Fibroblast of mammary gland (primary cell): ENCODE results near the gene CEP295NL.
"Not testable (repeated sequence)": the region's sequence is repeated elsewhere in the genome, so short reads cannot be mapped to it uniquely, and the experiment has no call there.

Experiments
- DNase-seq: peaks from one replicate; pipeline ENCODE4 v3.0.0-alpha.2; 2010; ENCODE audit warnings: low read depth
- H3K4me3 ChIP-seq: 2 replicates; pipeline ENCODE4 v1.5.1; 2011; ENCODE audit warnings: low read depth, mild to moderate bottlenecking, low read length, moderate library complexity; ENCODE audit not compliant: control insufficient read depth
- TF ChIP-seq, protein P1 (sequence below): conservative IDR thresholded peaks from 2 replicates; pipeline ENCODE4 v1.5.1; 2011; ENCODE audit warnings: low read depth, low read length, inconsistent platforms; ENCODE audit not compliant: control insufficient read depth, insufficient read depth

The CEP295NL gene

GRCh38 chr17:78946131-78946530 lies 43.1 kb upstream of the CEP295NL start:
- TF ChIP-seq, protein P1, sequence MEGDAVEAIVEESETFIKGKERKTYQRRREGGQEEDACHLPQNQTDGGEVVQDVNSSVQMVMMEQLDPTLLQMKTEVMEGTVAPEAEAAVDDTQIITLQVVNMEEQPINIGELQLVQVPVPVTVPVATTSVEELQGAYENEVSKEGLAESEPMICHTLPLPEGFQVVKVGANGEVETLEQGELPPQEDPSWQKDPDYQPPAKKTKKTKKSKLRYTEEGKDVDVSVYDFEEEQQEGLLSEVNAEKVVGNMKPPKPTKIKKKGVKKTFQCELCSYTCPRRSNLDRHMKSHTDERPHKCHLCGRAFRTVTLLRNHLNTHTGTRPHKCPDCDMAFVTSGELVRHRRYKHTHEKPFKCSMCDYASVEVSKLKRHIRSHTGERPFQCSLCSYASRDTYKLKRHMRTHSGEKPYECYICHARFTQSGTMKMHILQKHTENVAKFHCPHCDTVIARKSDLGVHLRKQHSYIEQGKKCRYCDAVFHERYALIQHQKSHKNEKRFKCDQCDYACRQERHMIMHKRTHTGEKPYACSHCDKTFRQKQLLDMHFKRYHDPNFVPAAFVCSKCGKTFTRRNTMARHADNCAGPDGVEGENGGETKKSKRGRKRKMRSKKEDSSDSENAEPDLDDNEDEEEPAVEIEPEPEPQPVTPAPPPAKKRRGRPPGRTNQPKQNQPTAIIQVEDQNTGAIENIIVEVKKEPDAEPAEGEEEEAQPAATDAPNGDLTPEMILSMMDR, result no peak
- no peak for DNase-seq
- no peak overlapping the region for H3K4me3 ChIP-seq

DNA sequence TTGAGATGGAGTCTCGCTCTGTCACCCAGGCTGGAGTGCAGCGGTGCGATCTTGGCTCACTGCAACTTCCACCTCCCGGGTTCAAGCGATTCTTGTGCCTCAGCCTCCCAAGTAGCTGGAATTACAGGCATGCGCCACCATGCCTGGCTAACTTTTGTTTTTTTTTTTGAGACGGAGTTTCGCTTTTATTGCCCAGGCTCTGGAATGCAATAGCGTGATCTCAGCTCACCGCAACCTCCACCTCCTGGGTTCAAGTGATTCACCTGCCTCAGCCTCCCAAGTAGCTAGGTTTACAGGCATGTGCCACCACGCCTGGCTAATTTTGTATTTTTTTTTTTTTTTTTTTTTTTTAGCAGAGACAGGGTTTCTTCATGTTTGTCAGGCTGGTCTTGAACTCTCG lies 42.5 kb upstream of the CEP295NL start:
- not testable (repeated sequence) for H3K4me3 ChIP-seq, DNase-seq

DNA sequence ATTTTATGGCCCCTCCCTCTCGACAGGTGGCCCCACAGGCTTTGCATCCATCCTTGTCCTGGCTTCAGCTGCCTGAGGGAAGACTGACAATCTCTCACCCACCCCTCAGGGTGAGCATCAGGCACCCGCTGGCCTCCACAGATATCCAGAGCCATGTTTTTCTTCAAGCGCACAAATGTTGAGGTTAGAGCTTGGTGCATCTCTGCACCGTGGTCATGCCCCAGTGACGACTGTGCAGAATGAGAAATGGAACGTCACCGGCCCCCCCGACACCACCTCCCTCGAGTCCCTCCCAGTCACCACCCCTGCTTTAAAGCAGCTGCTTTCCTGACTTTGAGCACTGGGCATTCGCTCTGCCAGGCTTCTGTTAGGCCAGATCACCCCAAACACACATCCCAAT lies 42.0 kb upstream of the CEP295NL start:
- DNase-seq, result no peak
- no peak overlapping the region for H3K4me3 ChIP-seq
- TF ChIP-seq, protein P1, result no peak

- H3K4me3 ChIP-seq, result no peak overlapping the region
- no peak for DNase-seq
- TF ChIP-seq, protein P1, result no peak
Measured at GRCh38 chr17:78944026-78944425, 41.0 kb upstream of the CEP295NL start.

DNA sequence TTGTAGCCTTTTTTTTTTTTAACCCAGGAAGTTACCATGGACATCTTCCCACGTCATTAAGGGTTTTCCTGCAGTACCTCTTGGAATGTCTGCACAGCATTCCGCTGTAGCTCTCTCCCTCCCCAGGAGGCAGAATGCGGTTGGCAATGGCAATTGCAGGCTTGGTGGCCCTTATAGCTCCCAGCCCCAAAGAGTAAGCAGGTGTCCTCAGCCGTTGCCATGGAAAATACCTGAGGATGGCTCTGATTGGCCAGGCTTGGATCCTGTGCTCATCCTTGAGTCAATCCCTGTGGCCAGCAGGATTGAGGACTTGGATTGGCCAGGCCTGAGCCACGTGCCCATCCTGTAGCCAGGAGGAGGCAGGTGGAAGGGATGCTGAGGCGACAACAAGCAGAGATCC lies 37.7 kb upstream of the CEP295NL start:
- no peak for DNase-seq
- H3K4me3 ChIP-seq, result no peak overlapping the region
- TF ChIP-seq, protein P1, result no peak

- TF ChIP-seq, protein P1, result no peak
- no peak overlapping the region for H3K4me3 ChIP-seq
- DNase-seq, result no peak
Measured at GRCh38 chr17:78940258-78940657, 37.3 kb upstream of the CEP295NL start.

GRCh38 chr17:78939615-78940014 lies 36.6 kb upstream of the CEP295NL start:
- TF ChIP-seq, protein P1, result no peak
- no peak for DNase-seq
- no peak overlapping the region for H3K4me3 ChIP-seq
